DOHH2 (cell line): ENCODE data around the gene SEC31B.

Source experiments
- H3F3A ChIP-seq: fragments of 200-600 bp; sonication (generic), shearing (Covaris generic); 2 replicates; pipeline ENCODE4 v1.6.0; 2016; ENCODE audit warnings: antibody characterized with exemption, mild to moderate bottlenecking; ENCODE audit not compliant: control insufficient read depth, insufficient read depth
- H3K27ac ChIP-seq: fragments of 200-600 bp; sonication (generic); 2 replicates; pipeline ENCODE4 v1.5.1; 2014; ENCODE audit warnings: low read depth, mild to moderate bottlenecking, low read length, moderate library complexity
- H3K27me3 ChIP-seq: fragments of 200-600 bp; sonication (generic); 2 replicates; pipeline ENCODE4 v1.6.1; 2014; ENCODE audit warnings: mild to moderate bottlenecking, low read length, mixed read lengths; ENCODE audit not compliant: control insufficient read depth
- H3K36me3 ChIP-seq: fragments of 200-600 bp; sonication (generic); 2 replicates; pipeline ENCODE4 v1.6.1; 2014; ENCODE audit warnings: mild to moderate bottlenecking, low read length, moderate library complexity, mixed read lengths; ENCODE audit not compliant: control insufficient read depth
- H3K4me1 ChIP-seq: fragments of 200-600 bp; sonication (generic); 2 replicates; pipeline ENCODE4 v1.6.1; 2014; ENCODE audit warnings: mild to moderate bottlenecking, low read length, mixed read lengths; ENCODE audit not compliant: control insufficient read depth
- H3K4me2 ChIP-seq: fragments of 200-600 bp; sonication (generic); 2 replicates; pipeline ENCODE4 v1.6.0; 2014; ENCODE audit warnings: mild to moderate bottlenecking, low read length, moderate library complexity
- H3K4me3 ChIP-seq: fragments of 200-600 bp; sonication (generic); 2 replicates; pipeline ENCODE4 v1.5.1; 2014; ENCODE audit warnings: mild to moderate bottlenecking, low read length, mixed read lengths
- H3K79me2 ChIP-seq: fragments of 200-600 bp; sonication (generic); 2 replicates; pipeline ENCODE4 v1.6.1; 2014; ENCODE audit warnings: mild to moderate bottlenecking, low read length, mixed read lengths; ENCODE audit not compliant: control insufficient read depth
- H3K9me2 ChIP-seq: fragments of 200-600 bp; sonication (generic); replicated peaks from 2 replicates; pipeline ENCODE4 v1.6.1; 2014; ENCODE audit warnings: mild to moderate bottlenecking, low read length, mixed read lengths; ENCODE audit not compliant: control insufficient read depth
- H3K9me3 ChIP-seq: fragments of 200-600 bp; sonication (generic); 2 replicates; pipeline ENCODE4 v1.6.1; 2014; ENCODE audit warnings: antibody characterized with exemption, low read length, mixed read lengths; ENCODE audit not compliant: control insufficient read depth, insufficient read depth
- H4K20me1 ChIP-seq: fragments of 200-600 bp; sonication (generic); 2 replicates; pipeline ENCODE4 v1.6.0; 2014; ENCODE audit warnings: low read depth, mild to moderate bottlenecking, antibody characterized with exemption, low read length, moderate library complexity; ENCODE audit not compliant: control insufficient read depth, insufficient read depth
- CTCF ChIP-seq: fragments of 200-600 bp; sonication (generic); IDR thresholded peaks from one replicate; pipeline ENCODE4 v1.5.1; 2014; ENCODE audit warnings: antibody characterized with exemption, mild to moderate bottlenecking, low read depth, low read length; ENCODE audit not compliant: poor library complexity, severe bottlenecking
- EZH2phosphoT487 ChIP-seq: fragments of 200-600 bp; sonication (generic); IDR thresholded peaks from 2 replicates; pipeline ENCODE4 v1.6.1; 2017; ENCODE audit warnings: borderline replicate concordance, mild to moderate bottlenecking, antibody characterized with exemption, low read length, moderate library complexity, mixed read lengths

SEC31B gene

GRCh38 chr10:100554902-100555301 is 35.2 kb upstream of the SEC31B start:
- Histone ChIP-seq H3K79me2 (no peaks in the 10 kb centered on the region), H3K36me3 (peaks cover 7% of the 10 kb centered on the region), H3K4me2 (no peak overlapping the region), H3K4me3 (no peak overlapping the region), H3K4me1 (0 out of 2 replicates have a peak, but pooled peaks cover 3% of the 10 kb centered on the region), H3F3A (no peaks in the 10 kb centered on the region), H4K20me1 (no peaks in the 10 kb centered on the region), H3K27me3 (no peaks in the 10 kb centered on the region), H3K9me2 (no peaks in the 10 kb centered on the region), H3K27ac (no peak overlapping the region), H3K9me3 (no peaks in the 10 kb centered on the region)
- no peak for TF ChIP-seq EZH2phosphoT487
- no peak for TF ChIP-seq CTCF

- Histone ChIP-seq H3K4me1 (0 out of 2 replicates have a peak, but pooled peaks cover 3% of the 10 kb centered on the region), H3K9me3 (no peaks in the 10 kb centered on the region), H3K4me2 (no peak overlapping the region), H3F3A (no peaks in the 10 kb centered on the region), H3K27me3 (no peaks in the 10 kb centered on the region), H3K4me3 (no peak overlapping the region), H3K36me3 (peaks cover 16% of the 10 kb centered on the region), H4K20me1 (no peaks in the 10 kb centered on the region), H3K79me2 (no peaks in the 10 kb centered on the region), H3K9me2 (no peaks in the 10 kb centered on the region), H3K27ac (no peak overlapping the region)
- TF ChIP-seq CTCF (no peak), EZH2phosphoT487 (no peak)
Observed at GRCh38 chr10:100553929-100554328, 34.3 kb upstream of the SEC31B start.

- Histone ChIP-seq H3K79me2 (no peaks in the 10 kb centered on the region), H3K4me2 (no peak overlapping the region), H3K9me2 (no peaks in the 10 kb centered on the region), H3K27me3 (no peaks in the 10 kb centered on the region), H3K27ac (no peak overlapping the region), H3K4me3 (no peak overlapping the region), H3K9me3 (no peaks in the 10 kb centered on the region), H3K36me3 (peaks cover 35% of the 10 kb centered on the region), H3K4me1 (0 out of 2 replicates have a peak, but pooled peaks cover 3% of the 10 kb centered on the region), H4K20me1 (no peaks in the 10 kb centered on the region), H3F3A (no peaks in the 10 kb centered on the region)
- TF ChIP-seq CTCF: no peak
- TF ChIP-seq EZH2phosphoT487: no peak
Observed at GRCh38 chr10:100551738-100552137, 32.1 kb upstream of the SEC31B start.

GRCh38 chr10:100551196-100551595 is 31.5 kb upstream of the SEC31B start:
- no peaks in the 10 kb centered on the region for H4K20me1 ChIP-seq
- H3K4me3 ChIP-seq: no peak overlapping the region
- no peaks in the 10 kb centered on the region for H3K9me2 ChIP-seq
- no peaks in the 10 kb centered on the region for H3K9me3 ChIP-seq
- H3K36me3 ChIP-seq: peaks cover 35% of the 10 kb centered on the region
- H3K4me1 ChIP-seq: 0 out of 2 replicates have a peak, but pooled peaks cover 3% of the 10 kb centered on the region
- H3F3A ChIP-seq: no peaks in the 10 kb centered on the region
- TF ChIP-seq EZH2phosphoT487 (no peak), CTCF (no peak)
- no peaks in the 10 kb centered on the region for H3K27me3 ChIP-seq
- H3K27ac ChIP-seq: no peak overlapping the region
- no peak overlapping the region for H3K4me2 ChIP-seq
- H3K79me2 ChIP-seq: no peaks in the 10 kb centered on the region
